ENCODE results near the gene UTF1. TPM values are rescaled to one million over a fixed set of nuclear protein-coding genes. Genes with fewer than 3 reads are reported as not detected.

Gene UTF1
- total and polyA plus RNA-seq, 2 experiments from 2014 or later = 12.2 to 51.4 TPM

GRCh38 chr10:133277993-133278576, 48.1 kb downstream of the UTF1 start (continued):
- TF ChIP-seq CTCF (conservative IDR thresholded peaks at IDR 0.05; ENCODE audit: low read depth in 2 of 2) (no peak), STAT1 (IDR thresholded peaks at IDR 0.05; ENCODE audit: unreplicated experiment) (no peak), ETS1 (IDR thresholded peaks at IDR 0.05) (no peak), EZH2phosphoT487 (IDR thresholded peaks at IDR 0.05; ENCODE audit: unreplicated experiment) (no peak)

- ATAC-seq (no peak), DNase-seq (ENCODE audit: low spot score) (no peak)
- Mint-ChIP-seq H3K4me1 (peaks cover 4% of the 10 kb centered on the region; the same call in 2 of the 3 replicates), H3K4me3 (no peak overlapping the region), H3K36me3 (ENCODE audit: low read depth) (peaks cover 14% of the 10 kb centered on the region), H3K9me3 (no peaks in the 10 kb centered on the region), H3K27ac (no peak overlapping the region), H3K27me3 (ENCODE audit: insufficient read depth, low read depth, poor library complexity) (no peaks in the 10 kb centered on the region)
- Histone ChIP-seq H3K4me3 (no peak overlapping the region), H3K27me3 (ENCODE audit: insufficient read depth) (no peaks in the 10 kb centered on the region), H3F3A (replicated peaks; ENCODE audit: low read depth) (no peaks in the 10 kb centered on the region), H4K20me1 (replicated peaks; ENCODE audit: insufficient read depth) (no peaks in the 10 kb centered on the region), H3K36me3 (ENCODE audit: insufficient read depth) (no peaks in the 10 kb centered on the region), H3K9me2 (ENCODE audit: insufficient read depth) (no peaks in the 10 kb centered on the region), H3K4me1 (ENCODE audit: insufficient read depth) (no peaks in the 10 kb centered on the region), H3K79me2 (replicated peaks; ENCODE audit: insufficient read depth) (no peaks in the 10 kb centered on the region), H3K4me2 (no peak overlapping the region), H3K27ac (ENCODE audit: low read depth) (no peak overlapping the region), H2AFZ (no peak overlapping the region)
- TF ChIP-seq ZNF114 (CRISPR knock-in tag; IDR thresholded peaks at IDR 0.05) = no peak
- no peak for TF ChIP-seq NANOG (IDR thresholded peaks at IDR 0.05; ENCODE audit: borderline replicate concordance)
- no peak for TF ChIP-seq ZNF331 (CRISPR knock-in tag; IDR thresholded peaks at IDR 0.05; ENCODE audit: low read depth)
- TF ChIP-seq EZH2 (IDR thresholded peaks at IDR 0.05; ENCODE audit: low read depth, unreplicated experiment) = no peak
- no peak for TF ChIP-seq ETS1 (IDR thresholded peaks at IDR 0.05)
- no peak for TF ChIP-seq POLR2AphosphoS5 (IDR thresholded peaks at IDR 0.05; ENCODE audit: low read depth)
- TF ChIP-seq JUNB (IDR thresholded peaks at IDR 0.05; ENCODE audit: unreplicated experiment) = no peak
- TF ChIP-seq CTCF (conservative IDR thresholded peaks at IDR 0.05; ENCODE audit: low read depth in 2 of 2) = no peak
- no peak for TF ChIP-seq STAT1 (IDR thresholded peaks at IDR 0.05; ENCODE audit: unreplicated experiment)
- no peak for TF ChIP-seq REST (IDR thresholded peaks at IDR 0.05; ENCODE audit: unreplicated experiment)
Observed at GRCh38 chr10:133278577-133279265, 48.7 kb downstream of the UTF1 start.

All from GM23338 (cell line).